WTC11 (cell line): ENCODE measurements around the gene TMEM234. TPM values are rescaled to one million over a fixed set of nuclear protein-coding genes. Genes with fewer than 3 reads are reported as not detected.

Experiments used
- ATAC-seq: fragments of 200-7000 bp; cut with Tn5 transposase; 2 replicates; pipeline ENCODE4 v1.10.0; 2021; ENCODE audit warnings: mild to moderate bottlenecking, moderate library complexity
- CTCF ChIA-PET: fragments of 300-600 bp; sonication (Branson Sonifier 250); formaldehyde crosslinking; loops from one replicate; lab custom pipeline; 2021; ENCODE audit warnings: antibody characterized with exemption; lab: Charles Lee
- POLR2A ChIA-PET: fragments of 350-600 bp; sonication (Branson Sonifier 250); formaldehyde crosslinking; loops from one replicate; lab custom pipeline; 2021; ENCODE audit warnings: antibody characterized with exemption; lab: Charles Lee
- DNase-seq: peaks from one replicate; pipeline ENCODE4 v3.0.0; 2021; ENCODE audit warnings: low spot score
- H3K27ac Mint-ChIP-seq: 2 replicates; pipeline ENCODE4 v1.8.0; 2021; ENCODE audit warnings: mixed read lengths
- H3K27me3 Mint-ChIP-seq: 2 replicates; pipeline ENCODE4 v1.8.0; 2021; ENCODE audit warnings: low read depth, mild to moderate bottlenecking, moderate library complexity, mixed read lengths
- H3K36me3 Mint-ChIP-seq: 2 replicates; pipeline ENCODE4 v1.8.0; 2021; ENCODE audit warnings: mixed read lengths
- H3K4me1 Mint-ChIP-seq: 2 replicates; pipeline ENCODE4 v1.8.0; 2022; ENCODE audit warnings: mixed read lengths
- H3K4me3 Mint-ChIP-seq: 2 replicates; pipeline ENCODE4 v1.8.0; 2021; ENCODE audit warnings: mild to moderate bottlenecking, moderate library complexity, mixed read lengths
- H3K9me3 Mint-ChIP-seq: 2 replicates; pipeline ENCODE4 v1.8.0; 2021; ENCODE audit warnings: mixed read lengths
- AFF4 ChIP-seq: sonication (generic); formaldehyde crosslinking; IDR thresholded peaks from 2 replicates; pipeline ENCODE4 v1.8.1; 2023; ENCODE audit warnings: mild to moderate bottlenecking, missing genetic modification reagents, borderline replicate concordance
- ARID4B ChIP-seq: sonication (generic); formaldehyde crosslinking; IDR thresholded peaks from 2 replicates; pipeline ENCODE4 v1.8.0; 2023; ENCODE audit warnings: missing genetic modification reagents, mild to moderate bottlenecking, borderline replicate concordance
- EMX1 ChIP-seq: fragments of 250-450 bp; sonication (Bioruptor Pico); IDR thresholded peaks from 2 replicates; pipeline ENCODE4 v1.8.0; 2021; ENCODE audit warnings: mild to moderate bottlenecking
- FOXK1 ChIP-seq: sonication (generic); formaldehyde crosslinking; IDR thresholded peaks from 2 replicates; pipeline ENCODE4 v1.8.0; 2022; ENCODE audit warnings: mild to moderate bottlenecking, moderate library complexity, missing genetic modification reagents
- FOXP4 ChIP-seq: sonication (generic); formaldehyde crosslinking; IDR thresholded peaks from 2 replicates; pipeline ENCODE4 v1.8.0; 2022; ENCODE audit warnings: mild to moderate bottlenecking, missing genetic modification reagents
- MAX ChIP-seq: sonication (generic); formaldehyde crosslinking; IDR thresholded peaks from 2 replicates; pipeline ENCODE4 v1.8.0; 2022; ENCODE audit warnings: mild to moderate bottlenecking, missing genetic modification reagents
- NR3C1 ChIP-seq: sonication (generic); formaldehyde crosslinking; conservative IDR thresholded peaks from 2 replicates; pipeline ENCODE4 v1.8.1; 2023; ENCODE audit warnings: low read depth, mild to moderate bottlenecking, missing genetic modification reagents
- RELA ChIP-seq: sonication (generic); formaldehyde crosslinking; IDR thresholded peaks from 2 replicates; pipeline ENCODE4 v1.8.1; 2022; ENCODE audit warnings: missing genetic modification reagents, mild to moderate bottlenecking, borderline replicate concordance
- SOX15 ChIP-seq: fragments of 250-450 bp; sonication (Bioruptor Pico); IDR thresholded peaks from 2 replicates; pipeline ENCODE4 v1.9.0; 2021; ENCODE audit warnings: mild to moderate bottlenecking
- SP1 ChIP-seq: sonication (generic); formaldehyde crosslinking; conservative IDR thresholded peaks from 2 replicates; pipeline ENCODE4 v1.8.1; 2022; ENCODE audit warnings: missing genetic modification reagents
- TEAD4 ChIP-seq: sonication (generic); formaldehyde crosslinking; IDR thresholded peaks from 2 replicates; pipeline ENCODE4 v1.8.0; 2022; ENCODE audit warnings: mild to moderate bottlenecking, missing genetic modification reagents
- USF1 ChIP-seq: sonication (generic); formaldehyde crosslinking; IDR thresholded peaks from 2 replicates; pipeline ENCODE4 v1.8.0; 2022; ENCODE audit warnings: mild to moderate bottlenecking, missing genetic modification reagents
- ZMAT4 ChIP-seq: fragments of 250-450 bp; sonication (Bioruptor Pico); IDR thresholded peaks from 2 replicates; pipeline ENCODE4 v1.9.0; 2021; ENCODE audit warnings: mild to moderate bottlenecking
- ZNF138 ChIP-seq: sonication (generic); formaldehyde crosslinking; conservative IDR thresholded peaks from 2 replicates; pipeline ENCODE4 v1.8.1; 2022; ENCODE audit warnings: mild to moderate bottlenecking, moderate library complexity, missing genetic modification reagents
- ZNF263 ChIP-seq: sonication (generic); formaldehyde crosslinking; IDR thresholded peaks from 2 replicates; pipeline ENCODE4 v1.8.1; 2022; ENCODE audit warnings: low read depth, mild to moderate bottlenecking, moderate library complexity, missing genetic modification reagents
- ZNF512 ChIP-seq: sonication (generic); formaldehyde crosslinking; IDR thresholded peaks from 2 replicates; pipeline ENCODE4 v1.8.1; 2022; ENCODE audit warnings: missing genetic modification reagents, borderline replicate concordance
- ZNF532 ChIP-seq: fragments of 250-450 bp; sonication (Bioruptor Pico); IDR thresholded peaks from 2 replicates; pipeline ENCODE4 v1.9.0; 2021; ENCODE audit warnings: mild to moderate bottlenecking, borderline replicate concordance
- total RNA-seq: library from RNA; stranded (reverse); gene quantifications from 3 replicates; pipeline ENCODE4 v1.2.3, GENCODE V29; 2021

Gene TMEM234
- total RNA-seq, 1 experiment from 2014 or later: 11.9 TPM

GRCh38 chr1:32195531-32195930, 26.6 kb downstream of the TMEM234 start:
- Mint-ChIP-seq H3K4me1 (peaks cover 26% of the 10 kb centered on the region), H3K27me3 (no peaks in the 10 kb centered on the region)
- POLR2A ChIA-PET: no interaction called here
- CTCF ChIA-PET: no interaction called here
- TF ChIP-seq ZNF532 (CRISPR knock-in tag) (no peak), AFF4 (CRISPR knock-in tag) (no peak), EMX1 (no peak), SOX15 (CRISPR knock-in tag) (no peak), RELA (no peak), ZNF512 (CRISPR knock-in tag) (no peak)
- TF ChIP-seq, all 79 proteins: peak for 0
- H3K4me3 Mint-ChIP-seq: no peak overlapping the region
- H3K9me3 Mint-ChIP-seq: no peaks in the 10 kb centered on the region
- ATAC-seq (no peak), DNase-seq (no peak)
- H3K27ac Mint-ChIP-seq: no peak overlapping the region
- peaks cover 68% of the 10 kb centered on the region for H3K36me3 Mint-ChIP-seq

- ATAC-seq: no peak
- POLR2A ChIA-PET: no interaction called here
- TF ChIP-seq FOXP4 (CRISPR knock-in tag): no peak
- no peak for TF ChIP-seq ZMAT4
- no peak for TF ChIP-seq USF1 (CRISPR knock-in tag)
- no peak for TF ChIP-seq ARID4B (CRISPR knock-in tag)
- no peak for TF ChIP-seq MAX (CRISPR knock-in tag)
- TF ChIP-seq ZNF263 (CRISPR knock-in tag): no peak
- no peak for TF ChIP-seq TEAD4 (CRISPR knock-in tag)
- TF ChIP-seq ZNF138 (CRISPR knock-in tag): no peak
- TF ChIP-seq FOXK1 (CRISPR knock-in tag): no peak
- no peak for TF ChIP-seq NR3C1 (CRISPR knock-in tag)
- no peak for TF ChIP-seq SP1 (CRISPR knock-in tag)
Observed at GRCh38 chr1:32194984-32195383, 27.2 kb downstream of the TMEM234 start.

More at GRCh38 chr1:32194984-32195383, 27.2 kb downstream of the TMEM234 start:
- H3K4me3 Mint-ChIP-seq: no peak overlapping the region
- peaks cover 21% of the 10 kb centered on the region for H3K4me1 Mint-ChIP-seq
- peaks cover 73% of the 10 kb centered on the region for H3K36me3 Mint-ChIP-seq
- H3K27ac Mint-ChIP-seq: no peak overlapping the region
- CTCF ChIA-PET: no interaction called here
- H3K9me3 Mint-ChIP-seq: no peaks in the 10 kb centered on the region
- DNase-seq: no peak
- H3K27me3 Mint-ChIP-seq: no peaks in the 10 kb centered on the region
